NCI-H2081 (cell line): ENCODE results near the gene FOXO3.
"Not testable (repeated sequence)": the region's sequence is repeated elsewhere in the genome, so short reads cannot be mapped to it uniquely, and the experiment has no call there.

Experiments
- DNase-seq, 2 experiments: peaks; one replicate each; lab custom pipeline; 2025; lab: John Stamatoyannopoulos, UW

FOXO3 gene

DNA sequence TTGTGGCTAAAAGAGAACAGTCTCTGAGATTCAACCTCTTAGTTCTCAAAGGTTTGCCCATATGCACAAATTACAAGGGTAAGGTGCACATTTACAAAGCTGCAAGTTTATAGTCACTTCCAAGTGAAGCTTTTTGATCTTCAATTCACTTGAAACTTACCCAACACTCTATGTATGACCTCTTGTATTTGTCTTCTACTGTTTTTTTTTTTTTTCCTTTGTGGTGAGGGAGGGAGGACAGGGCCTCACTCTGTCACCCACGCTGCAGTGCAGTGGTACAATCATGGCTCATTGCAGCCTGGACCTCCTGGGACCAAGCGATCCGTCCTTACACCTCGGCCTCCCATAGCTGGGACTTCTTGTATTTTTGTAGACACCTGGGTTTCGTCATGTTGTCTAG, 4.5 kb upstream of the FOXO3 start:
- no peak for DNase-seq

DNA sequence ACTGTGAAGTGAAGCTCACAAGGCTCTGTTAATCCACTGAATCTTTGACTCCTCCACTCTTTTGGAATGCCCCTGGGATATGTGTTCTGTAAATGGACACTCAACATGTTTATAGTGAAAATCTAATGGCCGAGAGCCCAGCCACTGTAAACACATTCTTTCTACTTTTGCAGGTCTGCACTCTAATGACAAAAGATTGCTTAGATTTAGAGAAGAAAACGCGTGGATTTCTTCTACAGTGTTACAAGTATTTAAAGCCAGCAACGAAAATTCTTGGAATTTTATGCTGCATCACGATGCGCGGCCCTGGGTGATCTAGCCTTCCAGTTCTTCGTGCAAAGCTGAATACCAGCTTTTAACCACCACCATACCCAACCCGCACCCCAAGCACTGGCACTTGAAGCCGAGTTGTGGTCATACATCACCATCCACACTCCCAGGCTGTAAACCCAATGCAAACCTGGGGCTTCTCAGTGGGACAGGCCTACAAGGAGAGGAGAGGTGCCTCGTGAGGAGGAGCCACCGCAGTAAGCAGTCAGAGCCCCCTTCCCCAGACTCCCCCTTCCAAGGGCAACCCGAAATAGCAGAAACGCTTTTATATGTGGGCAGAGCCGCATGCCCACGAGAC, 3.7 kb upstream of the FOXO3 start:
- no peak for DNase-seq

GRCh38 chr6:108557494-108558371, 3.0 kb upstream of the FOXO3 start:
- DNase-seq = peak; percentile 28 to 54

DNA sequence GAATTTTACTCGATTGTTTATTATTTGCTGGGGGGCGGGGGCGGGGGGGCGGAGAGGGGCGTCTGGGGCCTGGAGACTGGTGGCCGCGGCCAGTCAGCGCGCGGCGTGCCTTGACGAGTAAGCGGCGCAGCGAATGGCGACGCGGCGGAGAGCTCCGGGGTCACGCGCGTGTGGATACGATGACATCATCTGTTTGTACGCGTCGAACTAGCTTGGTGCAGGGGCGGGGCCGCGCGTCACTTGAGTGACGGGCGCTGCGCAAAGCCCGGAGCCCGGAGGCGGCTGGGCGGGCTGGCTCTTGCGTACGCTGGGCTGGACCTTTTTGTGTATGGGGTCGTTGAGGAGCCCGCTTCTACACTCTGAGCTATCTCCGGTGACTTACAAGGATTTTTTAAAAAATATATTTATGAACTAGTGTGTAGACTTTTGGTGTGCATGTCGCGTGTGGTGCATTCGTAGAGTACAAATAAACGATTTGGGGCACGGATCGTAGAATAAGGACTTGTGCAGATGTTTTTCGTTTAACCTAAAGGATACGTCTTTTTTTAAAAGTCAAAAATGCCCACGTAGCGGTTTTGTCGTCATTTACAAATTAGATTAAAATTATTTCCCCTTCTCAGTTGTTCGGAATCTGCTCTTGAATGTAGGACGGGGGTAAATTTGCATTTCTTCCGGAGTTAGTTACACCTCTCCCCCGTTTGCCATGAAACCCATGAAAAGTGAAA, 2.2 kb upstream of the FOXO3 start:
- peak; percentile 81 to 91 for DNase-seq

- peak; percentile 35 to 67 for DNase-seq
These were observed 1.4 kb upstream of the FOXO3 start for GRCh38 chr6:108559097-108559883.

DNA sequence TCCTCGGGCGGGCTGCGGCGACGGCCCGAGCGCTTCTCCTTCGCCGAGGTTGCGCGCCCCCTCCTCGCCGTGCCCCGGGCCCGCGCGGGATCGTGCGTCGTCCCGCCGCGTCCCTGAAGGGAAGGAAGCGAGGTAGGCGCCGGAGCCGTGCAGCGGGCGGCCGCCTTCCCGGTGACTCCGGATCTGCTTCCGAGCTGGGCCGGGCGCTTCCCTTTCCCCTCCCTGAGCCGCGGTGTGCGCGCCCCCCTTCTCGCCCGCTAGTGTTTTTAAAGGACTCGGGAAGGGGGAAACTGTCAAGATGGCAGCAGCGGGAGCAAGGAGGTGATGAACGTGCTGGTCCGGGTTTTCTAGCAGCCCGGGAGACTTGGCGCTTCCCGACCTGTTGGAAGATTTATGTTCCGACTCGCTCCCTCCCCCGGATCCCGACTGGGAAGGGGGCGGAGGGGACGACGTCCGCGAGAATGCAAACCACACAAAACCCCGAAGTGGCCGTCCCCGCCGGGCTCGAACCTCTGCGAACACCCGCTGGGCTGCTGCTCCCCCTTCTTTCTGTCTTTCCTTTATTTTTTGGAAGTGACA, 744 bp upstream of the FOXO3 start:
- peak; percentile 17 to 47 for DNase-seq

DNA sequence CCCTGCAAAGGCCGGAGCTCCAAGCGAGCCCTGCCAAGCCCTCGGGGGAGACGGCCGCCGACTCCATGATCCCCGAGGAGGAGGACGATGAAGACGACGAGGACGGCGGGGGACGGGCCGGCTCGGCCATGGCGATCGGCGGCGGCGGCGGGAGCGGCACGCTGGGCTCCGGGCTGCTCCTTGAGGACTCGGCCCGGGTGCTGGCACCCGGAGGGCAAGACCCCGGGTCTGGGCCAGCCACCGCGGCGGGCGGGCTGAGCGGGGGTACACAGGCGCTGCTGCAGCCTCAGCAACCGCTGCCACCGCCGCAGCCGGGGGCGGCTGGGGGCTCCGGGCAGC, 561 bp downstream of the FOXO3 start:
- DNase-seq = not testable (repeated sequence)

DNA sequence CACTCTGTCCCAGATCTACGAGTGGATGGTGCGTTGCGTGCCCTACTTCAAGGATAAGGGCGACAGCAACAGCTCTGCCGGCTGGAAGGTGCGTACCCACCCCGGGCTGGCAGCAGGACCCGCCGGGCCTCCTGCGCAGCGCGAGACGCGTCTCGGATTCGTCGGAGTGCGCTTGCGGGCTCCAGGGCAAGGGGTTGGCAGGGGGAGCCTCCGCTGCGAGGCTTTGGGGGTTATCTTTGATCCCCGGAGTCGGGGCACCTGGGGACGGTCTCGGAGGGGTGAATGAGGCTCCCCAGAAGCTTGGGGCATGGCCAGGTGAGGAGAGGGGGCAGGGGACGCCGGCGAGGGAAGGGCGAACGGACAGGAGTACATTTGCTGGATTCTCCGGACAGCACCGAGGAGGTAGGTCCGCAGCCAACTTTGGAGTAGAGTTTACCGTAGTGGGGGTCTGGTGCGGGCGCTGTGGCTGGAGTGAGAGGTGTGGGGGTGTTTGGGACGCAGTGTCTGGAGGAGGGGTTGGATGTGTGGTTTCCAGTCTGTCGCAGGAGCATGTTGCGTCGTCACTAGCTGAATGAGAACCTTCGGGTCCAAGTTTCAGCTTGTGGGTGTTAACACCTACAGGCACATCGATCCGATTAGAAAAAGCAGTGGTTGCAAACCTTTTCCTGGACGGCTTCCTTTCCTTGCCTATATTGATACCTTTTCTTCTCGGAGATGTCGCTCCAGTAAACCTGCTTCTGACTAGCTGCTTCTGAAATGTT, 1.2 kb downstream of the FOXO3 start:
- DNase-seq = no peak

DNA sequence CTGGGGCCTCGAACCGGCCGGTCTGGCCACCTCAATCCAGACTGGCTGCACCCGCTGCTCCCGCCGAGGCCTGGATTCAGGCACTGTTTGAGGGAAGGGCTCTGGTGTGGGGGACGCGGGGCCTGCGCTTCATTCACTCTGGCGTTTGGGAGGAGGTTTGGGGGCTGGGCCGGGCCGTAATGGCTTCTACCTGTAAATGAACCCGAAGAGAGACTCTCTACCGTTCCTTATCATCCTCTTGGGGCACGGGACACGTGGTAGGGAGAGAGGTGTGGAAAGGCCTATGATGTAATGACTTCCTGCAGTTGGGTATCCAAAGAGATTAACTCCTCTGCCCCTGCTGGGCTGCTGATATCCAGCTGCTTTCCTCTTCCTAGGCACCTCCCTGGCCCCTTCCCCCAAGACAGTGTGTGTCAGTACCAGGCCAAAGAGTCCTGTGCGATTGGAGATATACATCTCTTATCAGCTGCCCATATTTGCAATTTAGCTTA, 1.8 kb downstream of the FOXO3 start:
- DNase-seq = peak in 1 of 2 experiments; percentile 16

DNA sequence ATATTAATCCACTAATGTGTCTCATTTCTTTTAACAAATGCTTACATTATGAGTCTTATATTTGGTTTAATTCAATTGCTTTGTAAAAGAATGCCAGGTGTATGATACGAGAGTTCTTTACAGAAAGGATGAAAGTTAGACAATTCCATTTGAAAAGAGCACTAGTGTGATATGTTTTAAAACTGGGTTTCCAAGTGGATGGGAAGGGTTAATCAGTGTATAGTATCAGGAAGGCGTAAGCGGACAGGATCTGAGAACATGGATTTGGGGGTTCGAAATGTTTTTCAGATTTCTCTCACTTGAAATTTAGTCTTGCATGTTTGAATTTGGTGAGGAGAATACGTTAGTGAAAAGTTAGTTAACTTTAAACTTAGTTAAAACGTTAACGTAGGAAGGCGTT, 2.6 kb downstream of the FOXO3 start:
- DNase-seq = no peak

- DNase-seq = no peak
These were observed 3.5 kb downstream of the FOXO3 start for GRCh38 chr6:108564178-108564577.

DNA sequence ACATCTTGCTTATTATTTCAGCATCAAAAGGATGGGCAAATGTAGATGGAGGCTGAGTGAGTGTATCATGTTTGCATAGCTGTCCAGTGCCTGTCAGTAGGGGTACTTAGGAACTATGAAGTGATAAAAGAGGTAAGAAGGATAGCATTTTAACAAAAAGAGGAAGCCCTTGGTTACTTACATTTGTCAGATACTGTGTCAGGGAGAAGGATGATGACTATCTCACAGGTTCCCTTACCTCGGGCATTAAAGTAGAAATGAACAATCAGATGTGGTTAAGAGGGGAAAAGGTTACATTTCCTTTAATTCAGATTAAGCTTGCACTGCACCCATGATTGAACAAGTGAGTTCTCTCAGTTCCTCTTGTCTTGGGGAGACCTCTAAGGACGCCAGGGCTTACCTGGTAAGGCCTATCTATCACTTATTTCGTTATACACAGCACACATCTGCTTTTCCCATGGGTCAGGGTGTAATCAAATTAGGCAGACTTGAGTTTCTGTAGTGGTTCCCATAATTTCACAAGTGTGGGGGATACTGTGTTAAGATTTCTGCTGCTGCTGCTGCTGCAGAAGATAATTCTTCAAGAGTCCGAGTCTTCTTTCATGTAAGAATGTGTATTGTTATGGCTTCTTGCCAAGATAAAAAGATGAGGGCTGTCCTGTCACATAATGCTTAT, 4.5 kb downstream of the FOXO3 start:
- DNase-seq = no peak

DNA sequence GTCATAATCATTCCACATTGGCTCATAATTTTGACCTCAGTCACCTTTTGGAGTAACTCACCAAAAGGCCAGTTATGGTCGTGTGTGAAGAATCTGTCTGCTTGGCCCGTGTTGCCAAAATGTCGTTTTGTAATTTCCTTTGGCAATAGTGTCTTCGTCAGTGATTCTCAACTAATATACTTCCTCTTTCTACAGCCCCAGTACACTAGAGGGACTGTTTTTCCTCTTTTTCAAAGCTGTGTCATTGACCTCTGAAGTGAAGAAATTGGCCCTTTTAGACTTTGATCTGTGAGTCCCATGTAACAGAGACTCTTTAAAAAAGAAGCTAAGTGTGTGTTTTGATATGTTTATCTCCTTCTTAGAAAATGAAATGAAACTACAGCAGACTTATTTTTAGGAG, 5.2 kb downstream of the FOXO3 start:
- no peak for DNase-seq

- no peak for DNase-seq
These were observed 5.7 kb downstream of the FOXO3 start for GRCh38 chr6:108566406-108566805.

- no peak for DNase-seq
These were observed 7.4 kb downstream of the FOXO3 start for GRCh38 chr6:108568101-108568500.

- no peak for DNase-seq
These were observed 8.0 kb downstream of the FOXO3 start for GRCh38 chr6:108568551-108569305.

DNA sequence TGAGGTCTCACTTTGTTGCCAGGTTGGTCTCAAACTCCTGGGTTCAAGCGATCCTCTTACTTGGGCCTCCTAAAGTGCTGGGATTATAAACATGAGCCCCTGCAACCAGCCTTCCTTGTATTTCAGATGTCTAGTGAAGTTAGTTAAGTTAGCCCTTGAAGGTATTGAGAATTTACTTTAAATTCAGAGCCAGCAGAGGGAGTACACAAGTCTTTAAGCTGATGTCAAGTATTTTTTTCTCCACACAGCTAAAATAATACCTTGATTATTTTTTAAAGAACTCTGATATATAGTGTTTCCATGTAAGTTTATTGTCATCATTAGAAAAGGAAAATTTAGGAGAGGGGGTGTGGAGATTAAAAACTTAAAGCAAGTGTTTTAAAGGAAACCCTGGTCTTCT, 9.8 kb downstream of the FOXO3 start:
- DNase-seq = no peak

- DNase-seq = no peak
These were observed 13.9 kb downstream of the FOXO3 start for GRCh38 chr6:108574457-108575141.

GRCh38 chr6:108575905-108576494, 15.3 kb downstream of the FOXO3 start:
- DNase-seq = no peak
